GM19193 (cell line): Measurements from ENCODE around the gene GJA1.

Source experiments
- POLR2A ChIP-seq: IDR thresholded peaks from 4 replicates; pipeline ENCODE4 v1.6.1; 2011; ENCODE audit not compliant: insufficient read depth, insufficient read length; ENCODE audit errors: extremely low read depth

GJA1 gene

GRCh38 chr6:121434037-121434770, 1.2 kb upstream of the GJA1 start:
- TF ChIP-seq POLR2A = no peak

- no peak for TF ChIP-seq POLR2A
Measured at GRCh38 chr6:121436274-121436857, 920 bp downstream of the GJA1 start.

GRCh38 chr6:121436960-121437850, 1.8 kb downstream of the GJA1 start:
- no peak for TF ChIP-seq POLR2A

- no peak for TF ChIP-seq POLR2A
Measured at GRCh38 chr6:121437851-121438651, 2.6 kb downstream of the GJA1 start.

GRCh38 chr6:121438869-121439268, 3.4 kb downstream of the GJA1 start:
- TF ChIP-seq POLR2A = no peak

GRCh38 chr6:121439475-121439874, 4.0 kb downstream of the GJA1 start:
- no peak for TF ChIP-seq POLR2A

- no peak for TF ChIP-seq POLR2A
Measured at GRCh38 chr6:121439926-121440325, 4.5 kb downstream of the GJA1 start.

- no peak for TF ChIP-seq POLR2A
Measured at GRCh38 chr6:121441477-121441876, 6.0 kb downstream of the GJA1 start.

GRCh38 chr6:121442576-121442975, 7.1 kb downstream of the GJA1 start:
- TF ChIP-seq POLR2A = no peak

- TF ChIP-seq POLR2A = no peak
Measured at GRCh38 chr6:121443971-121444541, 8.6 kb downstream of the GJA1 start.

GRCh38 chr6:121449331-121449730, 13.9 kb downstream of the GJA1 start:
- no peak for TF ChIP-seq POLR2A

- no peak for TF ChIP-seq POLR2A
Measured at GRCh38 chr6:121450242-121450641, 14.8 kb downstream of the GJA1 start.

GRCh38 chr6:121451250-121451649, 15.8 kb downstream of the GJA1 start:
- TF ChIP-seq POLR2A = no peak

- TF ChIP-seq POLR2A = no peak
Measured at GRCh38 chr6:121453191-121453590, 17.7 kb downstream of the GJA1 start.

- TF ChIP-seq POLR2A = no peak
Measured at GRCh38 chr6:121460170-121460569, 24.7 kb downstream of the GJA1 start.

GRCh38 chr6:121463087-121463486, 27.6 kb downstream of the GJA1 start:
- TF ChIP-seq POLR2A = no peak
